Stimulated activated CD4-positive, alpha-beta T cell treated with anti-CD3 and anti-CD28 coated beads, TNF-alpha, amount 100 ng/mL, for 24 hours (primary cell): Measurements from ENCODE around the gene CSKMT.
A peak's percentile ranks its signal among the peaks of the same experiment; 100 is the strongest.
"Not testable (repeated sequence)": the region's sequence is repeated elsewhere in the genome, so short reads cannot be mapped to it uniquely, and the experiment has no call there.

ENCODE experiments used
- DNase-seq, 3 experiments: peaks; one replicate each; pipeline ENCODE4 v3.0.0-alpha.2; 2020; ENCODE audit warnings: low read depth in 3 of 3

The CSKMT gene

DNA sequence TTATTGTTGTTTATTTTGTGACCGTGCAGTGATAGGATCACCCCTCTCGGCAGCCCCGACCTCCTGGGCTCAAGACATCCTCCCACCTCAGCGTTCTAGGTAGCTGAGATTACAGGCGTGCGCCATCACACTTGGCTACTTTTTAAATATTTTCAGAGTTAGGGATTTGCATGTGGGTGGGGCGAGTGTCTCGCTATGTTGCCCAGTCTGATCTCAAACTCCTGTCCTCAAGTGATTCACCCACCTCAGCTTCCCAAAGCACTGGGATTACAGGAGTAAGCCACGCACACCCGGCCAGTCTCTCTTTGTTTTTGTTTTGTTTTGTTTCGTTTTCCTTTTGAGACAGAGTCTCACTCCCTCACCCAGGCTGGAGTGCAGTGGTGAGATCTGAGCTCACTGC is 10.8 kb upstream of the CSKMT start:
- DNase-seq: no peak

DNA sequence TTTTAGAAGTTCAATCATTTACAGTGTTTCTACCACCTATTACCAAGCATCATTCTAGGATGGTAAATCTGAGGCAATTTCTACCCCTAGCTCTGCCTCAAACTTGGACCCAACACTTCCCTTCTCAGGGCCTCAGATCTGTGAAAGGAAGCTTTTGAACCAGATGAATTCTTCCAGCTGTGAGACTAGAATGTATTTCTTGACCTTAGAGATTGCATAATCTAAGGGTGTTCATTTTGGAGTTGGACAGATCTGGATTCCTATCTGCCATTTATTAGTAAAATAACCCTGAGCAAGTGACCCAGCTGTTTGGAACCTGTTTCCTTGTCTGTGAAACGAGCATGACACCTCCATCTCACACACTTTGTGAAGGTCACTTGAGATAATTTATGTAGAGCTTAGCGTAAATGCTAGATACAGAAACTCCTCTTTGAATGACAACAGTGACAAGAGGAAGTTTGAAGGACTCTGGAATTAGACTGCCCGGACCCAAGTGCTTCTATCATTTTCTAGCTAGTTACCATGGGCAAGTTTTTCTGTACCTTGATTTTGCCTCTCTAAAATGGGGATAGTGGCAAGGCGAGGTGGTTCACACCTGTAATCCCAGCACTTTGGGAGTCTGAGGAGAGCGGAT is 8.2 kb upstream of the CSKMT start:
- DNase-seq: no peak

DNA sequence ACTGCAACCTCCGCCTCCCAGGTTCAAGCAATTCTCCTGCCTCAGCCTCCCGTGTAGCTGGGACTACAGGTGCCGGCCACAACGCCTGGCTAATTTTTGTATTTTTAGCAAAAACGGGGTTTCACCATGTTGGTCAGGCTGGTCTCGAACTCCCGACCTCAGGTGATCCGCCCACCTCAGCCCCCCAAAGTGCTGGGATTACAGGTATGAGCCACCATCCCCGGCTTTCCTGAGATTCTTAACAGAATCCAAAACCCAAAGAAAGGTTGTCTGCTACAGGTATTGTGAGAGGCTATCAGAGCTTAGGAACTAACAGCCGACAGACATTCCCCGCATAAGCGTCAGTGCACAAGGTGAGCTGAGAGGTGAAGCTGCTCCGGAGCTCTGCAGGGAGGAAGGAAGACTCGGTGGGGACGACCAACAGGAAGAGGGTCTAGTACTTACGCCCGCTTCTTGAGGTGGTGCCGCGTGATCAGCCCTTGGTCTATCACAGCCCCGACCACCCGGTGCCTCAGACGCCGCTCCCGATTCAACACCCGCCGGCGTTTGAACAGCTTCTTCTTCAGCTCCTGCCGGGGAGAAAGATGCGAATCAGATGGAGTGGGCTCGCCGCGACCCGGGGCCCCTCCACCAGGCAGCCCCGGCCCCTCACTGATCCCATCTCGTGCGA is 572 bp upstream of the CSKMT start:
- DNase-seq: peak in 2 of 3 experiments; percentile 23 to 42

DNA sequence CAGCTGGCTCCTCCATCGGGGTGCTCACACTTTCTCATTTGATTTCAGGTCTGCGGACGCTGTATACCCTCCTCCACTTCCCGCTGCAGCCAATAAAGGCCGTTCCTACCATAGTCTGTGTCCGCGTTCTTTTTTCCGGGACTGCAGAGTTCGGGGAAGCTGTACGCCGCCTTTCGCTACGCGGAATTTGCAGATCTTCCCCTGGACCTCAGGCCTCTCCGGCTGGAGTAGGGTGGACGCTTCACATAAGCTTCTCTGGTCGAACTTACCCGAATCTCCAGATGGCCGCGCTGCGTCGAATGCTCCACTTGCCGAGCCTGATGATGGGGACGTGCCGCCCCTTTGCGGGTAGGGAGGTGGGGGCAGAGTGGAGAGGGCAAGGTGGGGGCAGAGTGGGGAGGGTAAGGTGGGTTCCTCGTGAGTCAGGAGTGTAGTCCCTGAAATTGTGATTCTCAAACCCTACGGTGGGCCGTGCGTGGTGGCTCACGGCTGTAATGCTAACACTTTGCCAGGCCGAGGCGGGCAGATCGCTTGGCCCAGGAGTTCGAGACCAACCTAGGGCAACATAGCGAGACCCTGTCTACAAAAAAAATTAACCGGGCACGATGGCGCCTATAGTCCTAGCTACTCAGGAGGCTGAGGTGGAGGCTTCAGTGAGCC is 617 bp downstream of the CSKMT start:
- peak; percentile 38 to 55 (median 43) for DNase-seq

DNA sequence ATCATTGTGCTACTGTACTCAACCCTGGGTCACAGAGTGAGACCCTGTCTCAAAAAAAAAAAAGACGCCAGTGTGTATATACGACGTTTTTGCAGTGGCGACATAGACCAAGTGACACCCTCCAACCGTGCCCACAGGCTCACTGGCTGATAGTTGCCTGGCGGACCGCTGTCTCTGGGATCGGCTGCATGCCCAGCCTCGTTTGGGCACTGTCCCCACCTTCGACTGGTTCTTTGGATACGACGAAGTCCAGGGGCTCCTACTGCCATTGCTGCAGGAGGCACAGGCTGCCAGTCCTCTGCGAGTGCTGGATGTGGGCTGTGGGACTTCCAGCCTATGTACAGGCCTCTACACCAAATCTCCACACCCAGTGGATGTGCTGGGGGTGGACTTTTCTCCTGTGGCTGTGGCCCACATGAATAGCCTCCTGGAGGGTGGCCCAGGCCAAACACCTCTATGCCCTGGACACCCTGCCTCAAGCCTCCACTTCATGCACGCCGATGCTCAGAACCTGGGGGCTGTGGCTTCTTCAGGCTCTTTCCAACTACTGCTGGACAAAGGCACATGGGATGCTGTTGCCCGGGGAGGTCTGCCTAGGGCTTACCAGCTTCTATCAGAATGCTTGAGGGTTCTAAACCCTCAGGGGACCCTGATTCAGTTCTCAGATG is 1.3 kb downstream of the CSKMT start:
- DNase-seq: no peak

DNA sequence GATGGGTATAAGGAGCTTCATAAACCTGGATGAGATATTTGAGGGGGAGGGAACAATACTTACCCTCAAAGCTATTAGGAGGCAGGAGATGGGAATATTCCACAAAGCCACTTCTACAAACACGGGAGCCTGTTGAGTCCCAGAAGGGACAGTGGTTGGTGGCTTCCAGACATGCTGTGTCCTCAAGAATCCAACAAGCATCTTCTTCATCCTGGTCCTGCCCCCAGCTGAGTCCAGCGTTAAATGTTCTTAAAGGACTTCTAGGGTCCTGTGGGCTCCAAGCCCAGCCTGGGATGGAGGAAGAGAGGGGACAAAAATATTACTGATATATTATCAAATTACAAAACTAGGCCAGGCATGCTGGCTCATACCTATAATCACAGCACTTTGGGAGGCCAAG is 2.3 kb downstream of the CSKMT start:
- no peak for DNase-seq

DNA sequence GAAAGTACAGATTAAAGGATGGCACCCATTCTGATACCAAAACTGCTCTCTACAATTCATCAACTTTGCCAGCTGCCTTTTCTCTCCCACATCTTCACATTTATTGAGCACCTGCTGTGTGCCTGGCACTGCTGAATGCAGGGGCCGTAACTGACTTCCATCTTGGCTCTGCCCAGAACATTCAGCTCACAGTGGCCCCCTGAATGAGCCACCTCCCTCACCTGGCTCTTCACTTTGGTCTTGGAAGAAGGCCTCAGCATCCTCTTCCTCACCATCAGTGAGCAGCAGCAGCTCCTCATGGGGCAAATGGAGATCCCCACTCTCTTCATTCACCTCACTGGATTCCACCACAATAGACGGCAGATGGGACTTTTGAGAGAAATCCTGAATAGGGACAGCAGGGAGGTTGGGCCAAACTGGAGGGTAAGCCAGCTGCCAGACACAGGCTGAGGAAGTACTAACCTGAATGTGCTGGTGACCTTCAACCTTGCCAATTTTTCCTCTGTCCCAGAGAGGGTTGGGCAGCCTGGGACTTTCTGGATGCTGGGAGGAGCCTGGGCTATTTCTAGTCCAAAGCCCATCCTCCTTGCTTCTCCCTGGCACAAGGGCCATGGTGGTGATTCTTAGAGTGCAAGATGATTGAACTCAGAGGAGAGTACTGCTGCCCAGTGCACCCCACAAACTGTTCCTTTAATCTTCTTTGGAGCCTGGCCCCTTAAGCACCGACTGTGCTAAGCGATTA is 4.5 kb downstream of the CSKMT start:
- no peak for DNase-seq

DNA sequence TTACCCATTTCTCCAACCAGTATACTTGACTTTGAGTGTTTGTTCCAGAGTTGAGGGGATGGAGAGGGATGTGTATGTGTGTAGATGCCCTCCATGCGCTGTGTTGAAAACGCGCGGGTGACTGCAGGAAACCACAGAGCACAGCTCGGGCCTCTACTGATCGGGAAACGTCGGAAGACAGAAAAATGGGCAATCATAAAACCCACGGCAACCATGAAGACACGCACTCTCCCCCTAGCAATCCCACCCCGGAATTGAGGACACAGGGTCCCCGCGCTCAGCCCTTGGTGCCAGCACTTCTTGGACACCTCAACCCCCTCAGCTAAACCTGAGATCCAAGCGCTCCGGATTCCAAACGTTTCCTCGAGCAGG is 6.1 kb downstream of the CSKMT start:
- DNase-seq: no peak

DNA sequence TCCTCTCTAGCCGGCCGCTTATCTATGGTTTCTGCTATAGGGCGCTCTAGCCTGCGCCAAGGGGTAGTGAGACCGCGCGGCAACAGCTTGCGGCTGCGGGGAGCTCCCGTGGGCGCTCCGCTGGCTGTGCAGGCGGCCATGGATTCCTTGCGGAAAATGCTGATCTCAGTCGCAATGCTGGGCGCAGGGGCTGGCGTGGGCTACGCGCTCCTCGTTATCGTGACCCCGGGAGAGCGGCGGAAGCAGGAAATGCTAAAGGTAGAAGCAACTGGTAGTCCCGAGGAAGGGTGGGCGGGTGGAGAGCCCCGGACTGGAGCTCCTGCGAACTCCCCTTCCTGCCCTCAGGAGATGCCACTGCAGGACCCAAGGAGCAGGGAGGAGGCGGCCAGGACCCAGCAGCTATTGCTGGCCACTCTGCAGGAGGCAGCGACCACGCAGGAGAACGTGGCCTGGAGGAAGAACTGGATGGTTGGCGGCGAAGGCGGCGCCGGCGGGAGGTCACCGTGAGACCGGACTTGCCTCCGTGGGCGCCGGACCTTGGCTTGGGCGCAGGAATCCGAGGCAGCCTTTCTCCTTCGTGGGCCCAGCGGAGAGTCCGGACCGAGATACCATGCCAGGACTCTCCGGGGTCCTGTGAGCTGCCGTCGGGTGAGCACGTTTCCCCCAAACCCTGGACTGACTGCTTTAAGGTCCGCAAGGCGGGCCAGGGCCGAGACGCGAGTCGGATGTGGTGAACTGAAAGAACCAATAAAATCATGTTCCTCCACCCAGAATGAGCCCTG is 6.7 kb downstream of the CSKMT start, which contains the start of the genes LBHD1 and UQCC3:
Gene LBHD1, minus strand, starts transcription at position 660 of the 782 bp plus-strand sequence. CDS start 2,236 bp downstream, outside the sequence.
Gene UQCC3, plus strand, starts transcription at position 66 of the 782 bp plus-strand sequence. Its CDS starts 73 bp downstream, at position 139.
- peak; percentile 54 to 76 (median 70) for DNase-seq

DNA sequence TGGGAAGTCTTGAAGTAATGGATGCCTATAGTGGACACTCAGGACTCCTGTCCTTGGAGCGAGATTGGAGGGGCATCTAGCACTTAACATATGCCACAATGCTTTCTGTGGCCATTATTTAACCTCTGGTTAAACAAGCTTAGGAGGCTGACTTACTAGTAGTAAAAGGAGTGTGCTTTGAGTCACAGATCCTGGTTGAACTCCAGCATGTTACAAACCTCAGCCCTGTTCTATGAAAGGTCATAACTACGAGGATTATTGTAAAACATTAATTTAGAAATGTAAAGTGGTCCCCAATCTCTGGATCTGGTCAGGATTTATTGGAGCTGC is 8.0 kb downstream of the CSKMT start:
- no peak for DNase-seq

DNA sequence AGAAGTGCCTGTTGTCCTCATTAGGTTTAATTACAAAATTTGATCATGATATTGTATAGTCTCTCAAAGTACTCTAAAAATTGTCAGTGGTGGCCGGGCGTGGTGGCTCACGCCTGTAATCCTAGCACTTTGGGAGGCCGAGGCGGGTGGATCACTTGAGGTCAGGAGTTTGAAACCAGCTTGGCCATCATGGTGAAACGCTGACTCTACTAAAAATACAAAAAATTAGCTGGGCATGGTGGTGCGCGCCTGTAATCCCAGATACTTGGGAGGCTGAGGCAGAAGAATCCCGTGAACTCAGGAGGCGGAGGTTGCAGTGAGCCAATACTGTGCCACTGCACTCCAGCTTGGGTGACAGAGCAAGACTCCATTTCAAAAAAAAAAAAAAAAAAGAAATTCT is 10.3 kb downstream of the CSKMT start:
- DNase-seq: not testable (repeated sequence)

DNA sequence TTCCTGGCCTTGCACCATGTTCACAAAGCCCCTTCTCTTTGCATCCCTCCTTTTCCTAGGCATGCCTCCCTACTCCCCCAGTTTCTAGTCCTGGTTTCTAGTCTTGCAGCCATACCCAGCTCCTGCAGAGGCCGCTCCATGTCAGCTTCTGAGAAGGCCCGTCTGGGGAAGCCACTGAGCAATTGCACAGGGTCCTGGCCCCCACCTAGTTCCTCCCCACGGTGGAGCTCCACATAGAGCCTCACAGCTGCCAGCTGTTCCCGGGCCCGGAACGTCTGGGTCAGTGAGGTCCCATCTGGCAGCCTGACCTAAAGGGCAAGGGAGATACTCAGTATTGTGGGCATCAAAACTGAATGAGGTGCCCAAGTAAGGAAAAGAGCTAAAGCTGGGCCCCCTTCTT is 11.6 kb downstream of the CSKMT start:
- no peak for DNase-seq

DNA sequence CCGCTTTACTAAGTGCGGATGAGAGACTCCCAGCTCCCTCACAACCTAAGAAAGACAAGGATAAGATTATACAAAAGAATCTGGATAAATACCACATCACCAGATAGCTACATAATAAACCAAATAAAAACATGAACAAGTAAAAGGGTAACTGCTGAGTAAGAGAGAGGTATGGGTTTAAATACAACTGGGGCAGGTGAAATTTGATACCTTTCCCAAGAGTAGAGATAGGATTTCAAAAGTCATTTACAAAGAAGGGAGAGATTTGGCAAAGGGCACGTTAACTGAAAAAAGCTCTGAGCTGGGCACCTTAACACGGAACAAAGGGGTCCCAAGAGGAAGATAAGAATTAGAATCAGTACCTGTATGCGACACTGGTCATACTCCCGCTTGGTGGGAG is 12.0 kb downstream of the CSKMT start:
- no peak for DNase-seq

DNA sequence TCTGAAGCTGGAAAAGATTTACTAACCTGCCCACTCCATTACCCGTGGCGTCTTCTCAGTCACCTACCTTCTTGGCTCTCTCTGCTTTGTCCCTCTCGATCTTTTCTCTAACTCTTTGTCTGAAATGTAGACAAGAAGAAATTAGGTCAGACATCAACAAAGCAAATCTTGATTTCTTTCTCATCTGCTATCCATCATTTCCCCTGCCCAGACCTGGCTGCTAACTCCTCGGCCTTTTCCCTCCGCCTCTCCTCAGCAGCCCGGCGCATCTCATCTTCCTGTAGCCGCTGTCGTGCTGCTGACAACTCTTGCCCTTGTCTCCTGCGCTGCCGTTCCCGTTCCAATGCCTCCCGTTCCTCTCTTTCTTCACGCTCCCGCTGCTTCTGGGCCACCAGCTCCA is 12.6 kb downstream of the CSKMT start:
- DNase-seq: no peak

DNA sequence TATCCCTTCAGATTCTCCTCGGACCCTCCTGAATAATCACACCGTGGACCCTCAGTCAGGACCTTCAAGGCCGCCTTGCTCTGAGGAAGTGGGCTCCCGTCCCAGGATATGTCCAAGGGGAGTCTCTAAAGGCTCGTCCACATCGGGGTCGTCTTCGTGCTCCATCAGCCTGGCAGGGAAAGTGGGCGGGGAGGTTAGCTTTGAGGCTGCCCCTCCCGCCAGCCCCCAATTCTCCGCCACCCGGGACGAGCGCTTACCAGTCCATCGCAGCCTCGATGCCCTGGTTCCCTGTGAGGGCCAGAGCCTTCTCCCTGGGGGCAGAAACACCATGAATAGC is 13.3 kb downstream of the CSKMT start:
- no peak for DNase-seq

DNA sequence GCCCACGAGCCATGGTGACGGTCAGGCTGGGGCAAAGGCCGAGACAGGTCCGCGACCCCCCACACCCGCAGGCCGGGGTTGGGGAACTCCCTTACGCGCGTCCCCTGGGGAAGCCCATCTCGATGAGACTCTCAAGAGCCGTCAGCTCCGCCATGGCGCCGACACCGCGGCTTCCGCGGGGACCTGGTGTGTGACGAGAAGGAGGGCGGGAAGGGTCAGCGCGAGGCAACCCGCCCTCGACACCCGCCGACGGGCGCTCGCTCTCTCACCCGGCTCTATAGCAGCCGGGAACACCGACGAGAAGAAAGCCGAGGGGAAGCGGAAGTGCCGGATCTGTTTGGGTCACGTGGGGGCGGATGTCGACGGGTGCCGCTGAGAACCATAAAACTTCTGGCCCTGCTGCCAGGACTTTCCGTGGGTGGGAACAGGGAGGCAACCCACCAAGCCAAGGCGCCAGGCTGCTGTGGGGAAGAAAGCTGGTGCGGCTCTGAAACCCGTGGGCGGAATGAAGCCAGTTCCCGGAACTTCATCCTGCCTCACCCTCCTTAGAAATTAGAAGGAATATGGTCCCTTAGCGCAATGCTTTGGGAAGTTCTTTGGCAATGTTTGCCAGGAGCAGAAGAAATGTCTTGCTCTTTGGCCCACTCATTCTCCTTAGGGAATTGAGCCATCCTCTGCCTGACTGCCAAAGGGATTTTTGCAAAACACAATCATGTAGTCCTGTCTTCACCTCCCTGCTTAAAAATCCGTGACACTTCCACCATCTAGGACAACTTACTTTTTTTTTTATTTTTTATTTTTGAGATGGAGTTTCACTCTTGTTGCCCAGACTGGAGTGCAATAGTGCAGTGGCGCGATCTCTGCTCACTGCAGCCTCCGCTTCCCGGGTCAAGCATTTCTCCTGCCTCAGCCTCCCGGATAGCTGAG is 13.9 kb downstream of the CSKMT start, which contains the start of gene UBXN1:
Gene UBXN1, minus strand, starts transcription at position 304 of the 927 bp plus-strand sequence. Its CDS starts 150 bp downstream, at position 154.
- peak; percentile 76 to 86 (median 83) for DNase-seq

DNA sequence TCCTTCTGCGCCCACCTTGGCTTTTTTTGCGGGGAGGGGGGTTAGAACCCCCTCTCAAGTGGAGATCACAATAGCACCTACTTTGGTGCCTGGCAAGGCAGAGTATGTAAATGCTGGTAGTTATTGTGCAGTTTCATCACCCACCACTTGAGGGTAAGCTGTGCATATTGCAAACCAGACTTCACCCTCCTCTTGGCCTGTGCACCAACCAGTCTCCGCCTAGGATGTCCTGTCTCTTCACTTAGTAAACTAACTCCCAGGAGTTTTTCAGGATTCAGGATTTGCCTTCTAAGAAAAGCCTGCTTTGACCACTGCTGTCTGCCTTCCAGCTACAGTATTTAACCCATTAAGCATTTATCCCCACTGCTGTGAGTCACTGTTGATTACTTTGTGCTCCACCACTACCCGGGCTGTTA is 15.7 kb downstream of the CSKMT start:
- no peak for DNase-seq

DNA sequence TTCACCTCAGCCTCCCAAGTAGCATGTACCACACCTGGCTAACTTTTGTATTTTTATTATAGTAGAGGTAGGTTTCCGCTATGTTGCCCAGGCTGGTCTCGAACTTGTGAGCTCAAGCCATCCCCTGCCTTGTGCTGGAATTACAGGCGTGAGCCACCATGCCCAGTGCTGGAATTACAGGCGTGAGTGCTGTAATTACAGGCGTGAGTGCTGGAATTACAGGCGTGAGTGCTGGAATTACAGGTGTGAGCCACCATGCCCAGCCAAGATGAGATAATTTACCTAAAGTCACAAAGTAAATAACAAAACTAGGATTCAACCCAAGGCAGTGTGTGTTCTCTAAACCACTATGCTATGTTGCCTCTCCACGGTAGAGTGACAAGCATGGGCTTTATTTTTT is 17.4 kb downstream of the CSKMT start:
- DNase-seq: no peak

DNA sequence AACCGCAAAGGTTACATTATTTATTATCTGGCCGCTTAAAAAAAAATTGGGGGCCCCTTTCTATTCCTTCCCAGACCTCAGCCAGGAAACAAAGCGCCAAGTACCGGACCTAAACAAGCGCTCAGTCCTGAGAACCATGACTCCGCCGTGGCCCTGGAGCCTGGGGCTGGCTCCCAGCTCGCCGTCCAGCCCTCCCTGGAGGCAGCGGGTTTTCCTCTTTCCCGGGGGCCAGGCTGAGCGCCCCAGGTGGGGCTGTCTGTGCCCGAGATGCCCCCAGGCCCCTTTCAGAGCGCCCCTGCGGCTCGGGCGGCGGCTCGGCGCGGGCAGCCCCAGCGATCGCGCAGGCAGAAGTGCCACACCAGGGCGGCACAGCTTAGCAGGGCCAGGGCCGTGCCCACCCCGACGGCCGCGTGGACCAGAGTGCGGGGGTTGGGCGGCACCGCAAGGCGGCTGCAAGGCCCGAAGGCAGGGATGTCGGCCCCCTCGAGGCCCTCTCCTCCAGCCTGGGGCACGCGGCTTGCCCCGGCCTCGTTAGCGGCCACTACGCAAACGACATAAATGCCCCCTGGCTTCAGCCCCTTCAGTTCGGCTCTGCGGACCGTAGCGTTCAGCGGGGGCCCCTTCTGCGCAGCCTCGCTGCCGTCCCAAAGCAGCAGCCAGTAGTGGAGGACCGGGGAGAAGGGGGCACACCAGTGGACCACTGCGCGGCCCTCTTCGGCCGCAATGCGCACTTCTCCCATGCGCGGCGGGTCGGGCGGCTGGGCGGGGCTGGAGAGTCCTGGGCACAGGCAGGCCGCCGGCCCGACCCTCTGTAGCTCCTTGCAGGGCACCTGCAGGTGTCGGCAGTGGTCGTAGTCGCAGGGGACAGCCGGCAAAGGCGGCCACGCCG is 22.6 kb downstream of the CSKMT start:
- no peak for DNase-seq
